OCI-LY1 (cell line): ENCODE measurements around the gene LIPG.
"Not testable (repeated sequence)": the region's sequence is repeated elsewhere in the genome, so short reads cannot be mapped to it uniquely, and the experiment has no call there.

Experiments
- H2AFZ ChIP-seq: fragments of 200-600 bp; sonication (generic), shearing (Covaris generic); 2 replicates; pipeline ENCODE4 v1.6.0; 2014; ENCODE audit warnings: antibody characterized with exemption, mild to moderate bottlenecking, low read length
- H3F3A ChIP-seq: fragments of 200-600 bp; sonication (generic), shearing (Covaris generic); 2 replicates; pipeline ENCODE4 v1.6.0; 2014; ENCODE audit warnings: mild to moderate bottlenecking, antibody characterized with exemption, low read length, moderate library complexity; ENCODE audit not compliant: insufficient read depth
- H3K27ac ChIP-seq: fragments of 200-600 bp; sonication (generic); 2 replicates; pipeline ENCODE4 v1.5.1; 2014; ENCODE audit warnings: low read length, mixed run types, mild to moderate bottlenecking, low read depth; ENCODE audit not compliant: poor library complexity, severe bottlenecking
- H3K27me3 ChIP-seq: fragments of 200-600 bp; sonication (generic); 2 replicates; pipeline ENCODE4 v1.6.0; 2014; ENCODE audit warnings: antibody characterized with exemption, mild to moderate bottlenecking, low read length, moderate library complexity; ENCODE audit not compliant: insufficient read depth
- H3K36me3 ChIP-seq: fragments of 200-600 bp; sonication (generic); 2 replicates; pipeline ENCODE4 v1.6.1; 2014; ENCODE audit warnings: mild to moderate bottlenecking, antibody characterized with exemption, low read length, moderate library complexity, mixed read lengths; ENCODE audit not compliant: insufficient read depth
- H3K4me1 ChIP-seq: fragments of 200-600 bp; sonication (generic); 2 replicates; pipeline ENCODE4 v1.5.1; 2014; ENCODE audit warnings: mild to moderate bottlenecking, low read length, moderate library complexity; ENCODE audit not compliant: insufficient read depth, severe bottlenecking
- H3K4me2 ChIP-seq: fragments of 200-600 bp; sonication (generic), shearing (Covaris generic); 2 replicates; pipeline ENCODE4 v1.6.1; 2014; ENCODE audit warnings: low read length
- H3K4me3 ChIP-seq: fragments of 200-600 bp; sonication (generic); 2 replicates; pipeline ENCODE4 v1.5.1; 2014; ENCODE audit warnings: low read length, low read depth, mild to moderate bottlenecking, mixed read lengths; ENCODE audit not compliant: poor library complexity, severe bottlenecking
- H3K79me2 ChIP-seq: fragments of 200-600 bp; shearing (Covaris generic); 2 replicates; pipeline ENCODE4 v1.6.1; 2016; ENCODE audit warnings: mixed run types, low read length, mixed read lengths; ENCODE audit not compliant: insufficient read depth
- H3K9ac ChIP-seq: fragments of 200-600 bp; sonication (generic), shearing (Covaris generic); 2 replicates; pipeline ENCODE4 v1.6.1; 2014; ENCODE audit warnings: mild to moderate bottlenecking, low read length, mixed read lengths
- H3K9me2 ChIP-seq: fragments of 200-600 bp; sonication (generic), shearing (Covaris generic); 2 replicates; pipeline ENCODE4 v1.6.1; 2014; ENCODE audit warnings: low read depth, mild to moderate bottlenecking, low read length, mixed read lengths
- H3K9me3 ChIP-seq: fragments of 200-600 bp; shearing (Covaris generic); 2 replicates; pipeline ENCODE4 v1.6.1; 2014; ENCODE audit warnings: low read length, mixed read lengths
- H4K20me1 ChIP-seq: fragments of 200-600 bp; sonication (generic), shearing (Covaris generic); 2 replicates; pipeline ENCODE4 v1.6.0; 2016; ENCODE audit warnings: mild to moderate bottlenecking, low read length; ENCODE audit not compliant: insufficient read depth
- EZH2 ChIP-seq: fragments of 200-600 bp; sonication (generic), shearing (Covaris generic); IDR thresholded peaks from 2 replicates; pipeline ENCODE4 v1.8.0; 2017; ENCODE audit warnings: borderline replicate concordance, mixed run types, mild to moderate bottlenecking, antibody characterized with exemption, low read length, moderate library complexity, mixed read lengths
- TF ChIP-seq, protein P1 (sequence below): fragments of 200-600 bp; sonication (generic), shearing (Covaris generic); IDR thresholded peaks from 2 replicates; pipeline ENCODE4 v1.5.1; 2017; ENCODE audit warnings: mild to moderate bottlenecking, antibody characterized with exemption, low read length, moderate library complexity, mixed read lengths

Gene LIPG

DNA sequence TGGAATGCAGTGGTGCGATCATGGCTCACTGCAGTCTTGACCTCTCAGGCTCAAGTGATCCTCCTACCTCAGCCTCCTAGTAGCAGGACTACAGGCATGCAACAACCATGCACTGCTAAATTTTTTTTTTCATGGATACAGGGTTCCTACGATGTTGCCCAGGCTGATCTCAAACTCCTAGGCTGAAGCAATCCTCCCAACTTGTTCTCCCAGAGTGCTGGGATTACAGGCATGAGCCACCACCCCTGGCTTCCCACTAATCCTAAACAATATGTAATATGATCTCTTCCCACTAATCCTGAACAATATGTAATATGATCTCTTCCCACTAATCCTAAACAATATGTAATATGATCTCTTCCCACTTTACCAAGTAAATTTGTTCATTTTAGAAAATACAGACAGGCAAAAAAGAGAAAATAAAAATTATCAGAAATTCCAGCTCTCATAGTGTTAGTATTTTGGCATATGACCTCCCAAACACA, 41.2 kb upstream of the LIPG start:
- Histone ChIP-seq H3K9me2 (no peaks in the 10 kb centered on the region), H3K27ac (no peak overlapping the region), H3K4me3 (no peak overlapping the region), H2AFZ (no peak overlapping the region), H3K9me3 (no peaks in the 10 kb centered on the region), H3K4me1 (no peaks in the 10 kb centered on the region), H3K9ac (no peak overlapping the region), H3K27me3 (no peaks in the 10 kb centered on the region), H4K20me1 (no peaks in the 10 kb centered on the region), H3K4me2 (no peak overlapping the region), H3K79me2 (no peaks in the 10 kb centered on the region), H3F3A (no peaks in the 10 kb centered on the region), H3K36me3 (no peaks in the 10 kb centered on the region)
- TF ChIP-seq, protein P1, sequence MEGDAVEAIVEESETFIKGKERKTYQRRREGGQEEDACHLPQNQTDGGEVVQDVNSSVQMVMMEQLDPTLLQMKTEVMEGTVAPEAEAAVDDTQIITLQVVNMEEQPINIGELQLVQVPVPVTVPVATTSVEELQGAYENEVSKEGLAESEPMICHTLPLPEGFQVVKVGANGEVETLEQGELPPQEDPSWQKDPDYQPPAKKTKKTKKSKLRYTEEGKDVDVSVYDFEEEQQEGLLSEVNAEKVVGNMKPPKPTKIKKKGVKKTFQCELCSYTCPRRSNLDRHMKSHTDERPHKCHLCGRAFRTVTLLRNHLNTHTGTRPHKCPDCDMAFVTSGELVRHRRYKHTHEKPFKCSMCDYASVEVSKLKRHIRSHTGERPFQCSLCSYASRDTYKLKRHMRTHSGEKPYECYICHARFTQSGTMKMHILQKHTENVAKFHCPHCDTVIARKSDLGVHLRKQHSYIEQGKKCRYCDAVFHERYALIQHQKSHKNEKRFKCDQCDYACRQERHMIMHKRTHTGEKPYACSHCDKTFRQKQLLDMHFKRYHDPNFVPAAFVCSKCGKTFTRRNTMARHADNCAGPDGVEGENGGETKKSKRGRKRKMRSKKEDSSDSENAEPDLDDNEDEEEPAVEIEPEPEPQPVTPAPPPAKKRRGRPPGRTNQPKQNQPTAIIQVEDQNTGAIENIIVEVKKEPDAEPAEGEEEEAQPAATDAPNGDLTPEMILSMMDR, result no peak
- no peak for TF ChIP-seq EZH2

DNA sequence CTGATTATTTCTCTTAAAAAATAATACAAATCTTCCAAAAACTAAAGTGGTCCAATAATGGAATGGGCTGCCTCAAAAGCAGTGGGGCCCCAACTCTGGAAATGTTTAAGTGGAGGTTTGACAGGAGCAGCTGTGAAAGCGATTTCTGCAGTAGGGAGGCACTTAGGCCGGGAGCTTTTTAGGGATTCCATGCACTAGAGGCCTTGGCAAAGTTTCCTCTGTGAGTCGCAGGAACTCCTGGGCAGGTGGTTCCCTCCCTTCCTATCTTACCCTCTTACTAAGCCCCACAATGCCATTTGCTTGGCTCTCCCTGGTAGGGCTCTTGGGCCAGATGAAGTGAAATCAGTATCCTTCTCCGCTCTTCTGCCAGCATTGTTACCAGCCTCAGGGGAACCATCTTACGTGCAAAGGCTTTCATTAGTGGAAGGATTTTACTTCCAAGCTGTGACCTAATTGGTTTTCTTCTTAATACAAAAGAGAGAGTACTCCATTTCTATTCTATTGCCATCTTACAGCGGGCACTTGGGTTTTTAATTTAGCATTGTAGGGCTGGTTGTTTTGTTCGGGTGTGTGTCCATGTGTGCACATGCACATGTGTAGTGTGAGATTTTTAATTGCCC, 40.5 kb upstream of the LIPG start:
- no peaks in the 10 kb centered on the region for H3K4me1 ChIP-seq
- H3K36me3 ChIP-seq, result no peaks in the 10 kb centered on the region
- H3K4me2 ChIP-seq, result no peak overlapping the region
- H3K27me3 ChIP-seq, result no peaks in the 10 kb centered on the region
- H3K9me2 ChIP-seq, result no peaks in the 10 kb centered on the region
- H3K27ac ChIP-seq, result no peak overlapping the region
- no peaks in the 10 kb centered on the region for H3F3A ChIP-seq
- TF ChIP-seq EZH2, result no peak
- TF ChIP-seq, protein P1, result no peak
- no peak overlapping the region for H2AFZ ChIP-seq
- H3K9me3 ChIP-seq, result no peaks in the 10 kb centered on the region
- no peaks in the 10 kb centered on the region for H4K20me1 ChIP-seq
- H3K4me3 ChIP-seq, result no peak overlapping the region
- H3K9ac ChIP-seq, result no peak overlapping the region
- H3K79me2 ChIP-seq, result no peaks in the 10 kb centered on the region

DNA sequence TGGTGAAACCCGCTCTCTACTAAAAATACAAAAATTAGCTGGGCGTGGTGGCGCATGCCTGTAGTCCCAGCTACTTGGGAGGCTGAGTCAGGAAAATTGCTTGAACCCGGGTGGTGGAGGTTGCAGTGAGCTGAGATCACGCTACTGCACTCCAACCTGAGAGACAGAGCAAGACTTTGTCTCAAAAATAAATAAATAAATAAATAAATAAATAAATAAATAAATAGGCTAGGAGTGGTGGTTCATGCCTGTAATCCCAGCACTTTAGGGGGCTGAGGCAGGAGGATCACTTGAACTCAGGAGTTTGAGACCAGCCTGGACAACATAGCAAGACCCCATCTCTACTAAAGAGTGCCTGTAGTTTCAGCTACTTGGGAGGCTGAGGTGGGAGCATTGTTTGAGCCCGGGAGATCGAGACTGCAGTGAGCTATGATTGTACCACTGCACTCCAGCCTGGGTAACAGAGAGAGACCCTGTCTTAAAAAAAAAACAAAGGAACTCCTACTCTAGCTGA, 38.2 kb upstream of the LIPG start:
- H3F3A ChIP-seq, H2AFZ ChIP-seq, H3K79me2 ChIP-seq: not testable (repeated sequence)

DNA sequence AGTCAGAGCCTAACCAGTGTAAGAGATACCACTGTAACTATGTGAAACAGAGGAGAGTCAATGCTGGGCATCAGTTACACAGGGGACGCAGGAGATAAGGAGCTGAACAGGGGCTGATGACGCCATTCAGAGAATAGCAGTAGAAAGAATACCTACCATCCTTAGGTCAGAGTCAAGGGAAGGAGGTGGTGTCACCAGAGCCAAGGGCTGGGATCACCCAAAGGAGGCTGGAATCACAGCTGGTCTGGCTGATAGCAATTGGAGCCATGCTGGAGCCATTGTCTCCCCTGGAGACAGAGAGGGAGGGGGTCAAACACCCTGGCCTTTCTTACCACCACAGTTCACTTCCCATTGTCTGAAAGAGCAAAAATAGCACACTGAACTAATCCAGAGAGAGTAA, 37.5 kb upstream of the LIPG start:
- Histone ChIP-seq H3K9ac (no peak overlapping the region), H3K4me3 (no peak overlapping the region), H2AFZ (no peak overlapping the region), H3K27ac (no peak overlapping the region), H3K4me2 (no peak overlapping the region), H3K79me2 (no peaks in the 10 kb centered on the region), H3K9me2 (no peaks in the 10 kb centered on the region), H3K9me3 (no peaks in the 10 kb centered on the region), H3K4me1 (no peaks in the 10 kb centered on the region), H3K27me3 (no peaks in the 10 kb centered on the region), H4K20me1 (no peaks in the 10 kb centered on the region), H3F3A (no peaks in the 10 kb centered on the region), H3K36me3 (no peaks in the 10 kb centered on the region)
- TF ChIP-seq, protein P1, result no peak
- no peak for TF ChIP-seq EZH2

More for the DNA sequence above, 38.2 kb upstream of the LIPG start:
- H3K9me3 ChIP-seq, H3K27ac ChIP-seq, H3K4me1 ChIP-seq, H3K27me3 ChIP-seq, H3K9ac ChIP-seq, H3K4me2 ChIP-seq, H3K36me3 ChIP-seq, H3K4me3 ChIP-seq, H4K20me1 ChIP-seq, H3K9me2 ChIP-seq: not testable (repeated sequence)
